Suppressor macrophage (primary cell): Measurements from ENCODE around the gene TMEM201.
A peak's percentile ranks its signal among the peaks of the same experiment; 100 is the strongest.

Experiments used
- DNase-seq, 4 experiments: peaks; one replicate each; pipeline ENCODE4 v3.0.0-alpha.2; 2020 to 2022

The TMEM201 gene

DNA sequence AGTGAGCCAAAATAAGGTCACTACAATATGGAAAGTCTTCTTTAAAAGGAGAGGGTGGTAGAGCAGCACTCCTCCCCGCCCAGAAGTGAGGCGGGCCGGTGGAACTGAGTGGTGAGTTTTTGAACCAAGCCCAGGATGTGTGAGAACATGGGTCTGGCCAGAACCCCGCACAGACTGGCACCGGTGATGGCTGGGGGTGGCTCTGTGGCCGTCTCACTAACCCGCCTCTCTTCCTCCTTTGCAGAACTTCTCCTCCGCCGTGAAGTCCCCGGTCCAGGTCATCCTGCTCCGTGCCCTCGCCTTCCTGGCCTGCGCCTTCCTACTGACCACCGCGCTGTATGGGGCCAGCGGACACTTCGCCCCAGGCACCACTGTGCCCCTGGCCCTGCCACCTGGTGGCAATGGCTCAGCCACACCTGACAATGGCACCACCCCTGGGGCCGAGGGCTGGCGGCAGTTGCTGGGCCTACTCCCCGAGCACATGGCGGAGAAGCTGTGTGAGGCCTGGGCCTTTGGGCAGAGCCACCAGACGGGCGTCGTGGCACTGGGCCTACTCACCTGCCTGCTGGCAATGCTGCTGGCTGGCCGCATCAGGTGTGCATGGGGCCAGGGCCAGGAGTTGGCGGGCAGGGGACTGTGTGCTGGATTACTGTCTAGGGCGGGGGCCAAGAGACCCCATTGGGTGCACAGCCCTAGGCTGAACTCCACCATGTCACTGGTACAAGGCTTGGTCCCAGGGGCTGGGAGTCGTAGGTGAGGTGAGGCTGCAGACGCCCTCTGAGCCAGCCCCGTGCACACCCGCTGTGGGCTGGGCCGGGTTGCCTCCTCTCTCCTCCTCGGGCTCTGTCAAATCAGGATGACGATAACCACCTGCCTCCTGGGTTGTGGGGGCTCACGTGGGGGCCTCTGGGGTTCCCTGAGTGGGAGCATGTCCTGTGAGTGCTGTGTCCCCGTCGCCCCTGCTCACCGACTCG lies 12.4 kb downstream of the TMEM201 start:
- DNase-seq: no peak

DNA sequence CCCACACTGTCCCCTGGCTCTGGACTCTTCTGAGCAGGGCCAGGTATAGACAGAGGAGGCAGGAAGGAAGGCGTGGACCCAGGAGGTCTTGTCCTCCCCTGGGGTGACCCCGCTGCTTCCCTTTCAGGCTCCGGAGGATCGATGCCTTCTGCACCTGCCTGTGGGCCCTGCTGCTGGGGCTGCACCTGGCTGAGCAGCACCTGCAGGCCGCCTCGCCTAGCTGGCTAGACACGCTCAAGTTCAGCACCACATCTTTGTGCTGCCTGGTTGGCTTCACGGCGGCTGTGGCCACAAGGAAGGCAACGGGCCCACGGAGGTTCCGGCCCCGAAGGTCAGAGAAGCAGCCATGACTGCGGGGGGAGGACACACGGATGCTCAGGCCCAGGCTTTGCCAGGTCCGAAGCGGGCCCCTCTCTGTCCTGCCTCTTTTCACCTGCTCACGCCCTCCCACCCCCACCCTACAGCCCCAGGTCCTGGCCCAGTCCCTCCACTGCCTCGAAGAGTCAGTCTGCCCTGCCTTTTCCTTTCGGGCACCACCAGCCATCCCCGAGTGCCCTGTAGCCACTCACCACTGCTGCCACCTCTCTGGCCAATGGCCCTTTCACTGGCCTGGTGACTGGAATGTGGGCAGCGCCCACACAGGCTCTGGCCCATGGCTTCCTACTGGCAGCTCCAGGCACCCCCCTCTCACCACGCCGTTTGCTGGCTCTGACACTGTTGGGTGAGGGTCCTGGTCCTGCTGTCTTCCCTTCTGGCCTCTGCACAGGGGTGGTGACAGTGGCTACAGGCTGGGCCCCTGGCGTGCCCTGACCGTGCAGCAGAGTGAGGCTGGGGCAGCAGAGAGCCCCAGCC lies 13.5 kb downstream of the TMEM201 start:
- no peak for DNase-seq

- DNase-seq: no peak
Observed at GRCh38 chr1:9602794-9603167, 14.1 kb downstream of the TMEM201 start.

GRCh38 chr1:9603307-9603706 lies 14.6 kb downstream of the TMEM201 start:
- no peak for DNase-seq

GRCh38 chr1:9603766-9604753 lies 15.3 kb downstream of the TMEM201 start:
- no peak for DNase-seq

- DNase-seq: no peak
Observed at GRCh38 chr1:9604836-9605235, 16.1 kb downstream of the TMEM201 start.

DNA sequence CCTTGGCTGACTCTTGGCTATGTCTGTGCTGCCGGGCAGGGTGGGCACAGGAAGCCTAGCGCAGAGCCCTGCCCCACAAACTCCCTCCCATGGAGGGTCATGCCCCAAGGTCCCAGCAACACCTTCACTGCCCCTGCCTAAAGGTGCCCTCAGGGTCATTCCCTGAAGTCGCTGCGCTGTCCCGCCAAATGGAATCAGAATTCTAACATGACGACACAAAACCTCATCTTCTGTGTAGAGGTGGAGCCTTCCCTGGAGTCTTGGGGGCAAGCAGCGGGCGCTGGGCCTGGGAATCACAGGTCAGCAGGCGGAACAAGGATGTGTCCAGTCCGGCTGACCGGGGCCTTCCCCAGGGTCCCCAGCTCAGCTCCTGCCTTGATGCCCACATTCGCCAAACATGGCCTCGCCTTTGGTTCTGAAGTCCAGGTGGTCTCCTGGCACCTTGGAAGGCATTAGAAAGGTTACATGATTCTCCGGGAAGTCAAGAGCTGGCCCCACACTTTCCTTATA lies 17.3 kb downstream of the TMEM201 start:
- DNase-seq: no peak

DNA sequence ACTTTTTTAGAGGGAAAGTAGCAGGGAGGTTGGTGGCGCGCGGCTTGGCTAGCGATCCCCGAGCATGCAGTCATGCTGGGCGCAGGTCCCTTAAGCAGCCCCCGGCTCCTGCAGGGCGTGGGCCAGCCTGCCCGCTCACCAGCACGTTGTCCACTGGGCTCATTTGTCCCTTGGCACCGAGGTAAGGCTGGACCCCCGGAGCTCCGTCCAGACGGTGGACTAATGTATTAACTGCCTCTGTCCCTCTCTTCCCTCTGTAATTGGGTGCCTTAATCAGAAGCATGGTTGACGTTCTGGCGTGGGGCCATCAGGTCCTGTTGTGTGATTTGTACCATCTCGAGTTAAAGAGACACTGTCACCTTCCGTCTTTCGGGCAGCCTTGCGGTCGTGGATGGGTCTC lies 17.7 kb downstream of the TMEM201 start:
- no peak for DNase-seq

GRCh38 chr1:9606948-9607347 lies 18.2 kb downstream of the TMEM201 start:
- no peak for DNase-seq

- DNase-seq: no peak
Observed at GRCh38 chr1:9607352-9607751, 18.6 kb downstream of the TMEM201 start.

DNA sequence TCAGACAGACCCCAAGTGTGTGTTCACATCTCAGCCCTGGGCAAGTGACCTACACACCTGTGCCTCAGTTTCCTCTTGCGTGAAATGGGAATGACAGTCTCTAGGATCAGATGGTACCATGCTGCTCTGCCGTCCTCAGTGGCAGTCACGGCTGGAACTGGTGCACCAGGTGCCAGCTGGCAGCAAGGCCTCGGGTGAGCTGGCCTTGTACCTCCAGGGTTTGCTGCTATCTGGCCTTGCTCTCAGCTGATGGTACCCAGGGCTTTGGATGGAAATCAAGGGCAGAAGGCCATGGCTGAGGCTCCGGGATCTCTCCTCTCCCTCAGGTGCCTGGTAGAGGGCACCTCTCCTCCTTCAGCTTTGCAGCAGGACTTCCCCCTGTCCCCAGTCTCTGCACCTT lies 21.3 kb downstream of the TMEM201 start:
- DNase-seq: no peak

GRCh38 chr1:9610548-9610947 lies 21.8 kb downstream of the TMEM201 start:
- no peak for DNase-seq

DNA sequence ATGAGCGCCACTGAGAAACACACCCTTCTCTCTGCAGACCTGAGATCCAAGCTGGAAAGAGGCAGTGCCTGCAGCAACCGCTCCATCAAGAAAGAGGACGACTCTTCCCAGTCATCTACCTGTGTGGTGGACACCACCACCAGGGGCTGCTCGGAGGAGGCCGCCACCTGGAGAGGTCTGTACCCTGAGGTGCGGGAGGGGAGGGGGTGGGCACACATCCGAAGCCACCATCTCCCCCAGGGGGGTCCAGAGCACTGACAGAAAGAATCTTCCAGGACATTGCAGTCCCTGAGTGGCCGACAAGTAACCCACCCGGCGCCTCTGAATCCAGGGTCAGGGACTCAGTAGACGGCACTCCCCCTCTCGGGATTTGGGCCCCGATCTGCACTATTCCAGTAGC lies 23.0 kb downstream of the TMEM201 start:
- no peak for DNase-seq

DNA sequence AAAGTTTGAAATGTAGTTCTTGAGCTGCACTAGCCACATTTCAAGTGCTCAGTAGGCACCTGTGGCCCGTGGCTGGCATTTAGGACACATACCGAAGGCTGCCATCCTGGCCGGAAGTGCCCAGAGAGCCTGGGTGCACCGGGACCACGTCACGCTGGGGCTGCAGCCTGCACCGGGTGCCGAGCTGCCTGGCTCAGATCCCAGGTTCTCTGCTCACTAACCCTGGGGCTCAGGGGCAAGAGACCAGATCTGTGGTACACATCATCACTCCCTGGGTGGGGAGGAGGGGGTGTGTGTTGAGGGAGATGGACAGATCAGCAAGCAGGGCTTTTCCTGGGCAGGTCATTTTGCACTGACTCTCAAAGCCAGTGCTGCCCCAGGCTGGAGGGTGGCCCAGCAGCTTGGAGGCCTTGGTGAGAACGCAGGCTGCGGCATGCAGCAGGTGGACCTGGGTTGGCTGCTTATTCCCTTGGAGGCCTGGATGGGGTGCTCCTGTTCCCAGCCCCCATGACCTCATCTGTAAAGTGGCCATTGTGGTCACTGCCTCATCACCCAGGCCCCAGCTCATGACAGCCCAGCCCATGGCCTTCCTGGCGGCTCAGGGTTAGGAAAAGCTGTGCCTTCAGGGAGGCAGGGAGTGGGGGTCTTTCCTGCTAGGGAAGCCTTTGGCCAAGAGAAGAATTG lies 23.6 kb downstream of the TMEM201 start:
- DNase-seq: no peak

DNA sequence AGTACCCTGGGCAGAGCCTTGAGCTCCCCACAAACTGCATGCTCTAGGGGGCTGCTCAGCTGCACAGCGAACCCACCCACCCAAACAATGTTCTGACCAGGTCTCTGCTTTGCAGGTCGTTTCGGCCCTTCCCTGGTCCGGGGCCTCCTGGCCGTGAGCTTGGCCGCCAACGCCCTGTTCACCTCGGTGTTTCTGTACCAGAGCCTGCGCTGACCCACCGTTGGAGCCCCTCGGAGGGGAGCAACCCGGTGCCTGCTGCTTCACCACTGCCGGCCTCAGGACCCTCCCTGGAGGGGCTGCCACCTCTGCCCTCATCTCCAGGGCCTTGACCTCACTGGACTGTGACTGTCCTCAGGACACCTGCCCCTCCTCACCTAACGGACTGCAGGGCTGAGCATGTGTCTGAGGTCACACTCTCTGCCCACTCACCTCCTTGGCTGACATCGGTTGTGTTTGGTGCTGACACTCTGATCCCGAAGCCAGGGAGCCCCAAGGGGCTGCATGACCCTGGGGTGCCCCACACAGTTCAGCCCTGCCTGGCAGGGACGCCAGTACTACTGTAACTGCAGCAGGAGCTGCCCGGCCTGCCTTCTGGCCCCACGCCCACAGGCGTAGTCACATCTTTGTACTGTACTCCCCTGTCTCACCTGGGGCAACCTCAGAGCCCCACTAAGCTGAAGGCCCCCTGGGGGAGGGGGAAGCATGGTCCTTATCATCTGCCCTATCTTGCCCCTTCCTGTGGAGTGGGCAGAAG lies 24.3 kb downstream of the TMEM201 start:
- DNase-seq: no peak

GRCh38 chr1:9613625-9614299 lies 25.1 kb downstream of the TMEM201 start:
- DNase-seq: no peak

GRCh38 chr1:9615316-9616063 lies 26.8 kb downstream of the TMEM201 start:
- peak; percentile 69 to 84 (median 76) for DNase-seq

GRCh38 chr1:9618909-9619679 lies 30.4 kb downstream of the TMEM201 start:
- no peak for DNase-seq

- DNase-seq: no peak
Observed at GRCh38 chr1:9621032-9621431, 32.3 kb downstream of the TMEM201 start.
